ENCODE results near the gene HEATR3.

HEATR3 gene

DNA sequence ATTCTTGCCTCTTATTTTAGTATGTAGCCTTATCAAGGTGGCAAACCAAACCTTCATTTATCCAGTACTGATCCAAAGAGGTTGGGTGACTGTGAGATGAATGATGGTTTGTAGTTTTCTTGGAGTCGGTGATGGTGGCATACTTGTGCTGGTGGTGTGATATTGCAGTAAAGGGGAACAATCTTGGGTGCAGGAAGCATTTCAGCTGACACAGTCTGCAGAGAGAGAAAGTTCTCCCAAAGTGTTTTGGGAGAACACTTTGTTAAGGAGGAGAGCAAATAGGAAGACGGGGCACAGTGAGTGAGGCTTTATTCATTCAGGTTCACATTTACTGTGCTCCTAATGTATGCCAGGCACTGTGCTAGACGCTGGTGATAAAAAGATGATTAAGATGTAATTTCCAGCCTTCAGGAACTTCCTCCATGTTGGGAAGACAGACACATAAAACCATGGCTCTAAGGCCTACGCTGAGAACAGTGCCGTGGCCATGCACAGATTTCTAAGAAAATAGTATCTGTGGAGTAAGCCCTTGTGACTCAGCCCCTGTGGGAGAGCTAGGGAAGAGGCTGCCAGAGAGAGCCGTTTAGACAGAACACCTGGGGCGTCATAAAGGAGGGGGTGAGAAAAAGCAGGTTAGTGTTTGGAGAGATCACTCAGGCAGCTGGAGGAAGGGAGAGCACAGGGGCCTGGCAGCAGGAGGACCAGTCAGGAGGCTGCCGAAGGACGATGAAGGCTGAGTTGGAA is 13.8 kb downstream of the HEATR3 start:
- H3K9me3 ChIP-seq (ENCODE audit: control insufficient read depth, low read length), result no peaks in the 10 kb centered on the region
- H3K36me3 ChIP-seq (ENCODE audit: control insufficient read depth, insufficient read depth, low read length, severe bottlenecking), result peaks cover 64% of the 10 kb centered on the region
- H3K4me1 ChIP-seq (ENCODE audit: control insufficient read depth, insufficient read depth, low read length), result peaks cover 4% of the 10 kb centered on the region
- H3K9ac ChIP-seq (ENCODE audit: low read length), result no peak overlapping the region
- H3K27me3 ChIP-seq (replicated peaks; ENCODE audit: control insufficient read depth, insufficient read depth, low read length), result no peaks in the 10 kb centered on the region
- no peak overlapping the region for H3K4me3 ChIP-seq (ENCODE audit: low read length)
- no peak for DNase-seq (ENCODE audit: low read depth)

GRCh38 chr16:50081428-50082018 is 15.8 kb downstream of the HEATR3 start:
- Histone ChIP-seq H3K36me3 (ENCODE audit: control insufficient read depth, insufficient read depth, low read length, severe bottlenecking) (peaks cover 69% of the 10 kb centered on the region), H3K9ac (ENCODE audit: low read length) (no peak overlapping the region), H3K9me3 (ENCODE audit: control insufficient read depth, low read length) (no peaks in the 10 kb centered on the region), H3K27me3 (replicated peaks; ENCODE audit: control insufficient read depth, insufficient read depth, low read length) (no peaks in the 10 kb centered on the region), H3K4me1 (ENCODE audit: control insufficient read depth, insufficient read depth, low read length) (peaks cover 4% of the 10 kb centered on the region), H3K4me3 (ENCODE audit: low read length) (no peak overlapping the region)
- no peak for DNase-seq (ENCODE audit: low read depth)

- DNase-seq (ENCODE audit: low read depth), result no peak
- Histone ChIP-seq H3K27me3 (replicated peaks; ENCODE audit: control insufficient read depth, insufficient read depth, low read length) (no peaks in the 10 kb centered on the region), H3K9me3 (ENCODE audit: control insufficient read depth, low read length) (no peaks in the 10 kb centered on the region), H3K9ac (ENCODE audit: low read length) (no peak overlapping the region), H3K36me3 (ENCODE audit: control insufficient read depth, insufficient read depth, low read length, severe bottlenecking) (peaks cover 81% of the 10 kb centered on the region), H3K4me3 (ENCODE audit: low read length) (no peak overlapping the region), H3K4me1 (ENCODE audit: control insufficient read depth, insufficient read depth, low read length) (peaks cover 4% of the 10 kb centered on the region)
Measured at GRCh38 chr16:50083996-50084395, 18.2 kb downstream of the HEATR3 start.

GRCh38 chr16:50086176-50086575 is 20.4 kb downstream of the HEATR3 start:
- H3K27me3 ChIP-seq (replicated peaks; ENCODE audit: control insufficient read depth, insufficient read depth, low read length), result no peaks in the 10 kb centered on the region
- no peak for DNase-seq (ENCODE audit: low read depth)
- H3K9me3 ChIP-seq (ENCODE audit: control insufficient read depth, low read length), result no peaks in the 10 kb centered on the region

DNA sequence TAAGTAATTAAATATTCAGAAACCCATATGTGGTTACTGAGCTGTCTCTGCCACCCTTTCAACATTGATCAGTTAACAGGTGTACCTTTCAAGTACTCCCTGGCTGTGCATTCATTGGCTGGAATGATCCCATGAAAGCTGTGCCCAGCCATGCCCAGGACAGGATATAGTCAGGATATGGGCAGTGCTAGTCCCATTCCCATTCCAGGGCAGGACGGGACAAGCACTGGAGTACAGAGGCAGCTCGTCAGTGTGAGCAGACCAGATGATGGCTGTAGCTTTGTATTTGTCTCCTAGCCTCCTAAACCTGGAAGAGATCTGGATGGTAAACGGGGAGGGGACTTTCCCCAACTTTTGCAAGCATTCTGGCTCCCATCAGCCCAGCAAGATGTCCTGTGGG is 22.5 kb downstream of the HEATR3 start:
- Histone ChIP-seq H3K4me3 (ENCODE audit: low read length) (no peak overlapping the region), H3K4me1 (ENCODE audit: control insufficient read depth, insufficient read depth, low read length) (peaks cover 4% of the 10 kb centered on the region), H3K27me3 (replicated peaks; ENCODE audit: control insufficient read depth, insufficient read depth, low read length) (no peaks in the 10 kb centered on the region), H3K9me3 (ENCODE audit: control insufficient read depth, low read length) (no peaks in the 10 kb centered on the region), H3K36me3 (ENCODE audit: control insufficient read depth, insufficient read depth, low read length, severe bottlenecking) (peaks cover 76% of the 10 kb centered on the region), H3K9ac (ENCODE audit: low read length) (no peak overlapping the region)
- no peak for DNase-seq (ENCODE audit: low read depth)

More at GRCh38 chr16:50086176-50086575, 20.4 kb downstream of the HEATR3 start:
- Histone ChIP-seq H3K4me3 (ENCODE audit: low read length) (no peak overlapping the region), H3K9ac (ENCODE audit: low read length) (no peak overlapping the region), H3K4me1 (ENCODE audit: control insufficient read depth, insufficient read depth, low read length) (peaks cover 4% of the 10 kb centered on the region), H3K36me3 (ENCODE audit: control insufficient read depth, insufficient read depth, low read length, severe bottlenecking) (peaks cover 79% of the 10 kb centered on the region)

GRCh38 chr16:50092891-50093290 is 27.1 kb downstream of the HEATR3 start:
- DNase-seq (ENCODE audit: low read depth), result no peak
- H3K4me1 ChIP-seq (ENCODE audit: control insufficient read depth, insufficient read depth, low read length), result no peaks in the 10 kb centered on the region
- no peaks in the 10 kb centered on the region for H3K27me3 ChIP-seq (replicated peaks; ENCODE audit: control insufficient read depth, insufficient read depth, low read length)
- no peak overlapping the region for H3K9ac ChIP-seq (ENCODE audit: low read length)
- H3K4me3 ChIP-seq (ENCODE audit: low read length), result no peak overlapping the region
- H3K36me3 ChIP-seq (ENCODE audit: control insufficient read depth, insufficient read depth, low read length, severe bottlenecking), result peaks cover 57% of the 10 kb centered on the region
- no peaks in the 10 kb centered on the region for H3K9me3 ChIP-seq (ENCODE audit: control insufficient read depth, low read length)

DNA sequence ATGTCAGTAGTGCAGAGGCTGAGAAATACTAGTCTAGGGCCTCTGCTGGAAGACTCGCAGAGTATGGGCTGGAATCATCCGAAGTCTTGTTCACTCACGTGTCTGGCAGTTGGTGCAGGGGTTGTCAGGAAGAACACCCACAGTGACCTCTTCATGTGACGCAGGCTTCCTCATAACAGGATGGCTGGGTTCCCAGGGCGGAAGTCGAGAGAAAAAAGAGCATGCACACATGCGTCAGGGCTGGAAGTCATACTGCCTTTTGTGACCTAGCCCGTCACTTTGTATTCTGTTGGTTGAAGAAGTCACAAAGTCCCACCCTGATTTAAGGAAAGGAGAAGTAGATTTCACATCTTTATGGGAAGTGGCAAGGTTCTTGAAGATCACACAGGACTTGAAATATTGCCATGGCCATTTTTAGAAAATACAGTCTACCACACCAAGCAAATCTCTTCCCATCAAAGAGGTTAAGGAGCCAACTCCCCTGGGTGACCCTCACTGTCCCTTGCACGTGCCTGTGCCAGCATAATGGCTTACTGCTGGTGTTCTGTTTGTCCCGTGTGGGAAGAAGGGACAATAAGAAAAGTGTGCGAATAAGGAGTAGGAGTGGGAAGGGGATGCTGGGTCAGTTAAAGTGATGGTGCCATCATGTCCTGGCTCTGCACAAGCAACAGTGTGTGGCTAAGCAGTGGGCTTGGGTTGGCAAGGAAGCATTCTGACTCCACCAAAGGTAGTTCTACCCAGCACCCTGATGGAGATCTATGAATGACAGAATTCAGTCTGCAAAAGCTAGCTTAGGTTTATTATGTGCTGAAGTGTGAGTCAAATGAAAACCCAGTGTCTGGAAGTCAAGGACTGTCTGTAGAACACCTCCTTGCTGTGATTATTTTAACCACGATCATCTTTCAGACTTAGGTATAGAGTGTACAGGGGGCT is 28.1 kb downstream of the HEATR3 start:
- no peak overlapping the region for H3K4me3 ChIP-seq (ENCODE audit: low read length)
- no peak for DNase-seq (ENCODE audit: low read depth)
- peaks cover 48% of the 10 kb centered on the region for H3K36me3 ChIP-seq (ENCODE audit: control insufficient read depth, insufficient read depth, low read length, severe bottlenecking)
- no peaks in the 10 kb centered on the region for H3K27me3 ChIP-seq (replicated peaks; ENCODE audit: control insufficient read depth, insufficient read depth, low read length)
- H3K4me1 ChIP-seq (ENCODE audit: control insufficient read depth, insufficient read depth, low read length), result no peaks in the 10 kb centered on the region
- no peaks in the 10 kb centered on the region for H3K9me3 ChIP-seq (ENCODE audit: control insufficient read depth, low read length)
- H3K9ac ChIP-seq (ENCODE audit: low read length), result no peak overlapping the region

GRCh38 chr16:50096791-50097190 is 31.0 kb downstream of the HEATR3 start:
- Histone ChIP-seq H3K27me3 (replicated peaks; ENCODE audit: control insufficient read depth, insufficient read depth, low read length) (no peaks in the 10 kb centered on the region), H3K36me3 (ENCODE audit: control insufficient read depth, insufficient read depth, low read length, severe bottlenecking) (peaks cover 55% of the 10 kb centered on the region), H3K4me1 (ENCODE audit: control insufficient read depth, insufficient read depth, low read length) (no peaks in the 10 kb centered on the region), H3K9me3 (ENCODE audit: control insufficient read depth, low read length) (no peaks in the 10 kb centered on the region), H3K9ac (ENCODE audit: low read length) (no peak overlapping the region), H3K4me3 (ENCODE audit: low read length) (no peak overlapping the region)
- DNase-seq (ENCODE audit: low read depth), result peak; percentile 79

DNA sequence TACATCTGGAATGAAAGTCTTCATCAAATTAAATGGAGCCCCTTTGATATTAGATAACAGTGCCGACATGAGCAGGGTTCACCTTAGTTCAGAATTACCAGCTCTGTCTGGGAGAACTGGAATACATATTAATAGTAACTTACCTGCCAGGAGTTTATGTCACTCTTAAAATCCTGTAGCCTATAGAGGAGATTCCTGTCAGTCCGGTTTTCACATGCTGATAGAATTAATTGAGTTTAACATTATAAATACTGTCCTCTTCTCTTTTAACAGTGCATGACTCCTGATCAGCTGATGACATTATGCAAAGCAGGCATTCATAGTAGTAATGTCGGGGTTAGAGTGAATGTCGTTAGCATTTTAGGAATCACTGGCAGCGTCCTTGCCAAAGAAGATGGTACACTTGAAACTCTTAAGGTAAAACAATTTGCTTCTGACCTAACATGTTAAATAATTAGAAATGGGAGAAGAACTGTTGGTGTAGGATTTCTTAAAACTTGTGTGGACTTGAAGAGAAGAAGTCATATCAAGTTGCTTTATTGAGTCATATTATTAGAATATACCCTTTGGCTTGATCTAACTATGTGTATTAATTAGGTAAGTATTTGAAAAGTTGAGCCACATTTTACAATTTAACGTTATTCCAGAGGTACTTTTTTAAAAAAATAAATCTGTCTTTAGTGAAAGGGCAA is 34.3 kb downstream of the HEATR3 start:
- H3K36me3 ChIP-seq (ENCODE audit: control insufficient read depth, insufficient read depth, low read length, severe bottlenecking), result peaks cover 61% of the 10 kb centered on the region
- DNase-seq (ENCODE audit: low read depth), result no peak

GRCh38 chr16:50102051-50102746 is 36.4 kb downstream of the HEATR3 start:
- Histone ChIP-seq H3K36me3 (ENCODE audit: control insufficient read depth, insufficient read depth, low read length, severe bottlenecking) (peaks cover 72% of the 10 kb centered on the region), H3K9ac (ENCODE audit: low read length) (no peak overlapping the region), H3K9me3 (ENCODE audit: control insufficient read depth, low read length) (no peaks in the 10 kb centered on the region), H3K4me3 (ENCODE audit: low read length) (no peak overlapping the region), H3K27me3 (replicated peaks; ENCODE audit: control insufficient read depth, insufficient read depth, low read length) (no peaks in the 10 kb centered on the region), H3K4me1 (ENCODE audit: control insufficient read depth, insufficient read depth, low read length) (peaks cover 5% of the 10 kb centered on the region)
- DNase-seq (ENCODE audit: low read depth), result peak; percentile 72

More for the DNA sequence above, 34.3 kb downstream of the HEATR3 start:
- H3K9me3 ChIP-seq (ENCODE audit: control insufficient read depth, low read length), result no peaks in the 10 kb centered on the region
- H3K27me3 ChIP-seq (replicated peaks; ENCODE audit: control insufficient read depth, insufficient read depth, low read length), result no peaks in the 10 kb centered on the region
- H3K4me3 ChIP-seq (ENCODE audit: low read length), result no peak overlapping the region
- peaks cover 5% of the 10 kb centered on the region for H3K4me1 ChIP-seq (ENCODE audit: control insufficient read depth, insufficient read depth, low read length)
- H3K9ac ChIP-seq (ENCODE audit: low read length), result no peak overlapping the region
